Measurements from ENCODE around the gene B4GALNT1.
"Not testable (repeated sequence)": the region's sequence is repeated elsewhere in the genome, so short reads cannot be mapped to it uniquely, and the experiment has no call there.

The B4GALNT1 gene

GRCh38 chr12:57661376-57661775 is 28.4 kb upstream of the B4GALNT1 start:
- no peak overlapping the region for H3K4me3 ChIP-seq (ENCODE audit: low read depth, low read length)
- no peak for TF ChIP-seq CTCF (IDR thresholded peaks at IDR 0.05; ENCODE audit: borderline replicate concordance, insufficient read depth, low read depth, low read length)

GRCh38 chr12:57658890-57659289 is 25.9 kb upstream of the B4GALNT1 start:
- no peak overlapping the region for H3K4me3 ChIP-seq (ENCODE audit: low read depth, low read length)
- TF ChIP-seq CTCF (IDR thresholded peaks at IDR 0.05; ENCODE audit: borderline replicate concordance, insufficient read depth, low read depth, low read length), result no peak

GRCh38 chr12:57657744-57658143 is 24.7 kb upstream of the B4GALNT1 start:
- no peak overlapping the region for H3K4me3 ChIP-seq (ENCODE audit: low read depth, low read length)
- no peak for TF ChIP-seq CTCF (IDR thresholded peaks at IDR 0.05; ENCODE audit: borderline replicate concordance, insufficient read depth, low read depth, low read length)

- not testable (repeated sequence) for H3K4me3 ChIP-seq (ENCODE audit: low read depth, low read length)
Observed at GRCh38 chr12:57656408-57656807, 23.4 kb upstream of the B4GALNT1 start.

GRCh38 chr12:57655541-57656240 is 22.7 kb upstream of the B4GALNT1 start:
- no peak overlapping the region for H3K4me3 ChIP-seq (ENCODE audit: low read depth, low read length)
- TF ChIP-seq CTCF (IDR thresholded peaks at IDR 0.05; ENCODE audit: borderline replicate concordance, insufficient read depth, low read depth, low read length), result no peak

GRCh38 chr12:57654042-57654441 is 21.0 kb upstream of the B4GALNT1 start:
- H3K4me3 ChIP-seq (ENCODE audit: low read depth, low read length), result no peak overlapping the region
- no peak for TF ChIP-seq CTCF (IDR thresholded peaks at IDR 0.05; ENCODE audit: borderline replicate concordance, insufficient read depth, low read depth, low read length)

- not testable (repeated sequence) for H3K4me3 ChIP-seq (ENCODE audit: low read depth, low read length)
Observed at GRCh38 chr12:57646659-57647049, 13.7 kb upstream of the B4GALNT1 start.

GRCh38 chr12:57645990-57646658 is 13.1 kb upstream of the B4GALNT1 start:
- not testable (repeated sequence) for H3K4me3 ChIP-seq (ENCODE audit: low read depth, low read length)
